Common myeloid progenitor, CD34-positive (primary cell): ENCODE results near the gene F7.

Experiments used
- CTCF ChIA-PET: fragments of 350-600 bp; sonication (Branson Sonifier 250); formaldehyde crosslinking; loops from one replicate; lab custom pipeline; 2021; ENCODE audit warnings: antibody characterized with exemption; lab: Charles Lee
- POLR2A ChIA-PET: fragments of 350-600 bp; sonication (Branson Sonifier 250); formaldehyde crosslinking; loops from one replicate; lab custom pipeline; 2021; ENCODE audit warnings: antibody characterized with exemption; lab: Charles Lee
- DNase-seq, 3 donors: peaks; one replicate each; pipeline versions ENCODE4 v3.0.0 to v3.0.0-alpha.2; 2013
- H3K27ac ChIP-seq, 2 experiments: 1 replicate in 1 of 2; 2 replicates in 1 of 2; pipeline ENCODE4 v1.7.0; 2013; ENCODE audit warnings: inconsistent platforms in 2 of 2, low read length in 2 of 2, mild to moderate bottlenecking in 2 of 2, low read depth in 1 of 2, moderate library complexity in 1 of 2; ENCODE audit not compliant: severe bottlenecking in 2 of 2, insufficient read depth in 1 of 2, poor library complexity in 1 of 2
- H3K27me3 ChIP-seq, 5 experiments: replicated peaks in 2 of 5; 1 replicate in 3 of 5; 2 replicates in 2 of 5; pipeline versions ENCODE4 v1.6.1 to v1.7.0; 2013; ENCODE audit warnings: low read length in 4 of 5, mild to moderate bottlenecking in 2 of 5, moderate library complexity in 2 of 5, inconsistent platforms in 1 of 5; ENCODE audit not compliant: insufficient read depth in 5 of 5, control insufficient read depth in 4 of 5
- H3K36me3 ChIP-seq, 4 experiments: 1 replicate in 2 of 4; 2 replicates in 2 of 4; pipeline versions ENCODE4 v1.6.1 to v1.7.0; 2013; ENCODE audit warnings: low read length in 3 of 4, control low read depth in 1 of 4, mild to moderate bottlenecking in 1 of 4; ENCODE audit not compliant: control insufficient read depth in 4 of 4, insufficient read depth in 4 of 4
- H3K4me1 ChIP-seq, 4 experiments: 1 replicate in 3 of 4; 2 replicates in 1 of 4; pipeline versions ENCODE4 v1.6.1 to v1.7.1; 2013; ENCODE audit warnings: low read length in 3 of 4, mild to moderate bottlenecking in 3 of 4, control low read depth in 1 of 4, inconsistent platforms in 1 of 4, moderate library complexity in 1 of 4; ENCODE audit not compliant: control insufficient read depth in 4 of 4, insufficient read depth in 4 of 4; ENCODE audit errors: control extremely low read depth in 1 of 4
- H3K4me3 ChIP-seq, 7 experiments: 1 replicate in 4 of 7; 2 replicates in 3 of 7; pipeline versions ENCODE4 v1.5.1 to v1.7.0; 2013; ENCODE audit warnings: mild to moderate bottlenecking in 7 of 7, low read length in 6 of 7, moderate library complexity in 6 of 7, inconsistent platforms in 2 of 7, low read depth in 2 of 7, control low read depth in 1 of 7; ENCODE audit not compliant: insufficient read depth in 4 of 7, control insufficient read depth in 1 of 7; ENCODE audit errors: extremely low read depth in 1 of 7
- H3K9me3 ChIP-seq, 5 experiments: 1 replicate in 4 of 5; 2 replicates in 1 of 5; pipeline versions ENCODE4 v1.6.1 to v1.7.1; 2013; ENCODE audit warnings: low read length in 4 of 5, mild to moderate bottlenecking in 2 of 5, inconsistent platforms in 1 of 5, low read depth in 1 of 5, moderate library complexity in 1 of 5; ENCODE audit not compliant: control insufficient read depth in 4 of 5, insufficient read depth in 2 of 5; ENCODE audit errors: control extremely low read depth in 1 of 5
- WGBS: methylation state at CpG from one replicate; pipeline ENCODE4 v1.1.5; 2013; ENCODE audit not compliant: insufficient coverage; 5-methylcytosine and 5-hydroxymethylcytosine counted together

F7 gene

DNA sequence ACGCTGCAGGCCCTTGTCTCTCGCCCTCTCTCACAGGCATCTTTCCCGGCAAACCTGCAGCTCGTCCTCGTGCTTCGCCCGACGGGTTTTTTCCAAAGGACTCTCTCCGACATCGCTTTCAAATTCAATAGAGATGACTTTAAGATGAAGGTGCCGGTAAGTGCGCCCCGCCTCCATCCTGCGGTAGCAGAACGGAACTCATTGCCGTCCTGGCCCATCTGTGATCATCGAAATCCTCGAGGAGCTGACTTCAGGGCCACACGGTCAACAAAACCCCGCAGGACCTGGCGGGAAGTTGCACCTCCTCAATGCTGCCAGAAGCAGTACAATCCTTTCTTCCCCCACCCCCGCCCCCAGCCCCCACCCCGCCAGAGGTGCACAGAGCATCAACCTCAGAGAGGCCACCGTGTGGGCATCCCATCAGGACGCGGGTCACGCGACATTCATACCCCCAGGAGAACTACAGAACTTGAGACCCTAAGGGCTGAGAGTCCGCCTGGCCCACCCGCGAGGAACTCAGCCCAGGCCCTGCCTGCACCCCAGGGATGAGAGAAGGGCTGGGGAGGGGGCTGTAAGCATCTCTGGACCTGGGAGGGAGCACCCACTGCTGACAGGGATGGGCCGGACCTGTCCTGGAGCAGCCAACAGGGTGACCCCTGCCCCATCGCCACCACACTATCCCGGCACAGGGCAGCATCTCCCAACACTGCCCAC lies 44.9 kb upstream of the F7 start:
- DNase-seq, result no peak
- CTCF ChIA-PET, result interaction anchor here (1.0 kb wide), 1 partner anchor 32 kb away, joined by 3 read pairs; no protein-coding TSS in a partner anchor
- POLR2A ChIA-PET, result interaction anchor here (0.6 kb wide), 1 partner anchor 281 kb away, joined by 3 read pairs; no protein-coding TSS in a partner anchor
- Histone ChIP-seq H3K4me1 (no peaks in the 10 kb centered on the region), H3K36me3 (no peaks in the 10 kb centered on the region), H3K27me3 (no peaks in the 10 kb centered on the region), H3K9me3 (peaks cover 0 to 11% (median 0%) of the 10 kb centered on the region in 5 experiments), H3K27ac (no peak overlapping the region), H3K4me3 (no peak overlapping the region)
- WGBS, result 96% methylated on average over 30 of the region's 34 CpGs

GRCh38 chr13:113061271-113061625 lies 44.3 kb upstream of the F7 start:
- Histone ChIP-seq H3K27ac (no peak overlapping the region), H3K27me3 (no peaks in the 10 kb centered on the region), H3K4me1 (no peaks in the 10 kb centered on the region), H3K4me3 (no peak overlapping the region), H3K9me3 (peaks cover 0 to 11% (median 0%) of the 10 kb centered on the region in 5 experiments), H3K36me3 (no peaks in the 10 kb centered on the region)
- no peak for DNase-seq
- CTCF ChIA-PET, result interaction anchor here (1.0 kb wide), 1 partner anchor 32 kb away, joined by 3 read pairs; no protein-coding TSS in a partner anchor
- WGBS, result 100% methylated on average over 7 of the region's 9 CpGs
- POLR2A ChIA-PET, result no interaction called here

- Histone ChIP-seq H3K27me3 (no peaks in the 10 kb centered on the region), H3K36me3 (no peaks in the 10 kb centered on the region), H3K4me1 (no peaks in the 10 kb centered on the region), H3K9me3 (peaks cover 0 to 11% (median 0%) of the 10 kb centered on the region in 5 experiments), H3K4me3 (no peak overlapping the region), H3K27ac (no peak overlapping the region)
- DNase-seq, result no peak
- ChIA-PET POLR2A (no interaction called here), CTCF (no interaction called here)
- 94% methylated on average over 12 of the region's 14 CpGs for WGBS
Observed at GRCh38 chr13:113061796-113062425, 43.7 kb upstream of the F7 start.

DNA sequence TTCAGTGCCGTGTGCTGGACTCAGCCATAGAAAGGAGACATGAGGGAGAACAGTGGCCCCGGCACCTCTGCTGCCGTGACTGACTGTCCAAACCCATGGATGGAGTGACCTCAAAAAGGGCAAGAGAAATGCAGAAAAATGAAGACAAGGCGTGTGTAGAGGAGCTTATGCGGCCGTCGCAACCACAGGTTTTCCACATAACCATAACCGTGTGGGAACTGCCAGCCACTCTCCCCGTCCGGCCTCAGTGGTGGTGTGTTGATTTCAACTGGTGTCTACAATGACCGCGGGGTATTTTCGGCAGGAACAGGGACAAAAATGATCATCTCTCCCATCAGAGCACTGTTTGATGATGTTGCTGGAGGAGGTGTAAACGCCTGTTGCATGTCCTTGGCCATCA lies 42.9 kb upstream of the F7 start:
- WGBS, result 97% methylated on average over 10 of the region's 14 CpGs
- Histone ChIP-seq H3K4me1 (no peaks in the 10 kb centered on the region), H3K9me3 (peaks cover 0 to 5% (median 0%) of the 10 kb centered on the region in 5 experiments), H3K27me3 (no peaks in the 10 kb centered on the region), H3K27ac (no peak overlapping the region), H3K36me3 (no peaks in the 10 kb centered on the region), H3K4me3 (no peak overlapping the region)
- POLR2A ChIA-PET, result no interaction called here
- CTCF ChIA-PET, result no interaction called here
- DNase-seq, result no peak

DNA sequence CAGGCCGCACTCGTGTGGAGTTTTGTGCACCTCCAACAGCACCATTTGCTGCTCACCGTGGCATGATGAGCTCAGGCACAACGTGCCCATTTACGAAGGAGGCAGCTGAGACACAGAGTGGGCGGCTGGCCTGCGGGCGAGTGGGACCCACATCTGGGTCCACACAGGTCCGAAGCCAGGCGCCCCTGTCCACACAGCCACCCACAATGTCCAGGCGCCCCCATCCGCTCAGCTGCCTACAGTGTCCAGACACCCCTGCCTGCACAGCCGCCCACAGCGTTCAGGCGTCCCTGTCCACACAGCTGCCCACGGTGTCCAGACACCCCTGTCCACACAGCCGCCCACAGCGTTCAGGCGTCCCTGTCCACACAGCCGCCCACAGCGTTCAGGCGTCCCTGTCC lies 42.5 kb upstream of the F7 start:
- ChIA-PET CTCF (no interaction called here), POLR2A (no interaction called here)
- Histone ChIP-seq H3K27ac (no peak overlapping the region), H3K27me3 (no peaks in the 10 kb centered on the region), H3K4me3 (no peak overlapping the region), H3K36me3 (no peaks in the 10 kb centered on the region), H3K9me3 (peaks cover 0 to 2% (median 0%) of the 10 kb centered on the region in 5 experiments), H3K4me1 (no peaks in the 10 kb centered on the region)
- WGBS, result 97% methylated on average over 12 of the region's 22 CpGs
- DNase-seq, result no peak

DNA sequence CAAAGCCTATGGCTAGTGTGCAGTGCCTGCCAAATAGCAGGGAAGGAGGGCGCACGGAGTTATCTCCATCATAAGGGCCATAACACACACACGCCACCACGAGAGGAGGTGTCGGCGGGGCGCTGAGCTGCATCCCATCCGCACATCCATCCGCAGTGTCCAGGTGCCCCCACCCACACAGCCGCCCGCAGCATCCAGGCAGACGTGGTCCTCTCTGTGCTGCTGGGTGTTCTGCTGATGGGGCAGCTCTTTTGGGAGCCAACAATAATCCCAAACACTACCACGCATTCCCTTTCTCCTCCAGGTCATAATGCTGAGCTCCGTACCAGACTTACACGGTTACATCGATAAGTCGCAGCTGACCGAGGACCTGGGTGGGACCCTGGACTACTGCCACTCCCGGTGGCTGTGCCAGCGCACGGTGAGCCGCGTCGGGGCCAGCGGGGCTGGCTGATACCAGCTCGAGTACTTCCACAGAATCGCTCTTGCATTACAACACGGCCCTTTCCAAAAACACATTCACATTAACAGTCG lies 41.5 kb upstream of the F7 start:
- POLR2A ChIA-PET, result interaction anchor here (0.8 kb wide), 1 partner anchor 14 kb away, joined by 3 read pairs; no protein-coding TSS in a partner anchor
- Histone ChIP-seq H3K4me3 (no peak overlapping the region), H3K27ac (no peak overlapping the region), H3K9me3 (no peaks in the 10 kb centered on the region), H3K36me3 (no peaks in the 10 kb centered on the region), H3K27me3 (no peaks in the 10 kb centered on the region), H3K4me1 (no peaks in the 10 kb centered on the region)
- CTCF ChIA-PET, result interaction anchor here (1.7 kb wide), 1 partner anchor 20 kb away, joined by 3 read pairs; no protein-coding TSS in a partner anchor
- 99% methylated on average over 22 of the region's 29 CpGs for WGBS
- DNase-seq, result no peak
